ENCODE data around the gene ASCC1. TPM values are rescaled to one million over a fixed set of nuclear protein-coding genes. Genes with fewer than 3 reads are reported as not detected.
A peak's percentile ranks its signal among the peaks of the same experiment; 100 is the strongest.
"Not testable (repeated sequence)": the region's sequence is repeated elsewhere in the genome, so short reads cannot be mapped to it uniquely, and the experiment has no call there.

ASCC1 gene
- total and polyA plus RNA-seq, 7 donors = 15.3 to 37.0 (median 19.3) TPM

DNA sequence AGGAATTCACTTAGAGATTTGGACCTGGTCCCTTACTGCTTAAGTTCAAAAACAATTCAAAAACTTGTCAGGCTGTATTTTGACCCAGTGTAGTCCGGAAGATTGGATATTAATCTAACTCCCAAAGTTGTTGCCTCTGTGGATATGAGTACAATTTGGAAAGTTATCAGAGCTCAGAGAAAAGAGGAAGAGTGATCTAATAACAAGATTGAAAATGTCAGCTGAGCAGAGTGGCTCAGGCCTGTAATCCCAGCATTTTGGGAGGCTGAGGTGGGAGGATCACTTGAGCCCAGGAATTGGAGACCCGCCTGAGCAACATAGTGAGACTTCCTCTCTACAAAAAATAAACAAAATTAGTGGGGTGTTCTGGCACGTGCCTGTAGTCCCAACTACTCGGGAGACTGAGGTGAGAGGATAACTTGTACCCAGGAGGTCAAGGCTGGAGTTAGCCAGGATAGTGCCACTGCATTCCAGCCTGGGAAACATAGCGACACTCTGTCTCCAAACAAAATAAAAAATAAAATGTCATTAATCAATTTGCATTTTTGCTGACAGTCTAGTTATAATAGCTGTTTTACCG is 3.2 kb upstream of the ASCC1 start:
- Histone ChIP-seq H3K27me3 (ENCODE audit: insufficient read depth in 3 of 3, low read length in 2 of 3) (no peaks in the 10 kb centered on the region), H3K9me3 (no peaks in the 10 kb centered on the region), H3K4me3 (peak overlapping the region; percentile 78), H3K36me3 (ENCODE audit: insufficient read depth in 1 of 2, low read depth in 1 of 2) (peaks cover 0 to 22% of the 10 kb centered on the region in 2 donors), H3K4me1 (peaks cover 79% of the 10 kb centered on the region), H3K27ac (peak overlapping the region; percentile 97)
- DNase-seq = no peak
- no peak for ATAC-seq
- intact Hi-C loops (cut with DNase I) = loop anchor here in 1 of 2 donors (5.0 kb wide), 1 partner anchor 113 kb away; no protein-coding TSS in a partner anchor
- no peak for TF ChIP-seq CTCF (IDR thresholded peaks at IDR 0.05)
- WGBS, 3 donors = 43 to 62% (median 45%) methylated on average over 6 of the region's 6 CpGs

- H3K27me3 ChIP-seq (ENCODE audit: insufficient read depth in 3 of 3, low read length in 2 of 3) = no peaks in the 10 kb centered on the region
- H3K4me3 ChIP-seq = peak overlapping the region; percentile 78
- H3K9me3 ChIP-seq = no peaks in the 10 kb centered on the region
- peaks cover 0 to 16% of the 10 kb centered on the region in 2 donors for H3K36me3 ChIP-seq (ENCODE audit: insufficient read depth in 1 of 2, low read depth in 1 of 2)
- TF ChIP-seq CTCF (IDR thresholded peaks at IDR 0.05) = no peak
- ATAC-seq (no peak), DNase-seq (no peak)
- peak overlapping the region; percentile 97 for H3K27ac ChIP-seq
- WGBS, 3 donors = 14 to 46% (median 24%) methylated on average over 2 of the region's 2 CpGs
- intact Hi-C loops (cut with DNase I) = loop anchor here in 1 of 2 donors (5.0 kb wide), 1 partner anchor 114 kb away; no protein-coding TSS in a partner anchor
- peaks cover 78% of the 10 kb centered on the region for H3K4me1 ChIP-seq
Measured at GRCh38 chr10:72218726-72219125, 2.6 kb upstream of the ASCC1 start.

GRCh38 chr10:72218325-72218724 is 2.2 kb upstream of the ASCC1 start:
- Histone ChIP-seq H3K36me3 (ENCODE audit: insufficient read depth in 1 of 2, low read depth in 1 of 2) (peaks cover 0 to 16% of the 10 kb centered on the region in 2 donors), H3K4me3 (peak overlapping the region; percentile 78), H3K9me3 (no peaks in the 10 kb centered on the region), H3K27ac (peak overlapping the region; percentile 97), H3K4me1 (peaks cover 75% of the 10 kb centered on the region), H3K27me3 (ENCODE audit: insufficient read depth in 3 of 3, low read length in 2 of 3) (no peaks in the 10 kb centered on the region)
- no peak for TF ChIP-seq CTCF (IDR thresholded peaks at IDR 0.05)
- no peak for ATAC-seq
- intact Hi-C loops (cut with DNase I) = loop anchor here in 1 of 2 donors (5.0 kb wide), 1 partner anchor 114 kb away; no protein-coding TSS in a partner anchor
- DNase-seq = no peak
- 16 to 45% (median 32%) methylated on average over 1 of the region's 1 CpG for WGBS, 3 donors

- H3K36me3 ChIP-seq (ENCODE audit: insufficient read depth in 1 of 2, low read depth in 1 of 2) = peaks cover 0 to 51% of the 10 kb centered on the region in 2 donors
- intact Hi-C loops (cut with DNase I); ATAC-seq: not testable (repeated sequence)
Measured at GRCh38 chr10:72211832-72212231, 4.2 kb downstream of the ASCC1 start.

DNA sequence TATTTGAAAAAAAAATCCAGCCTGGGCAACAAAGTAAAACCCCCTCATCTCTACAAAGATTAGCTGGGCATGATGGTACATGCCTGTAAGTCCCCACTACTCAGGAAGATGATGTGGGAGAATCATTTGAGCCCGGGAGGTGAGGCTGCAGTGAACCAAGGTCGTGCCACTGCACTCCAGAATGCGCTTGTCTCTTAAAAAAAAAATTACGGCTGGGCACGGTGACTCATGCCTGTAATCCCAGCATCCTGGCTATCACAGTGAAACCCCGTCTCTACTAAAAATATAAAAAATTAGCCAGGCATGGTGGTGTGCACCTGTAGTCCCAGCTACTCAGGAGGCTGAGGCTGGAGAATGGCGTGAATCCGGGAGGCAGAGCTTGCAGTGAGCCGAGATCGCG is 4.7 kb downstream of the ASCC1 start:
- H3K4me3 ChIP-seq; H3K27me3 ChIP-seq (ENCODE audit: insufficient read depth in 3 of 3, low read length in 2 of 3); H3K9me3 ChIP-seq; H3K27ac ChIP-seq; DNase-seq; ATAC-seq; intact Hi-C loops (cut with DNase I): not testable (repeated sequence)
- 86 to 87% (median 87%) methylated on average over 11 of the region's 11 CpGs for WGBS, 3 donors
- H3K36me3 ChIP-seq (ENCODE audit: insufficient read depth in 1 of 2, low read depth in 1 of 2) = peaks cover 0 to 56% of the 10 kb centered on the region in 2 donors
- H3K4me1 ChIP-seq = peaks cover 21% of the 10 kb centered on the region

More at GRCh38 chr10:72211832-72212231, 4.2 kb downstream of the ASCC1 start:
- H3K9me3 ChIP-seq; H3K27me3 ChIP-seq (ENCODE audit: insufficient read depth in 3 of 3, low read length in 2 of 3); DNase-seq; H3K4me3 ChIP-seq; H3K27ac ChIP-seq: not testable (repeated sequence)
- H3K4me1 ChIP-seq = peaks cover 22% of the 10 kb centered on the region
- 90 to 92% (median 91%) methylated on average over 2 of the region's 2 CpGs for WGBS, 3 donors

DNA sequence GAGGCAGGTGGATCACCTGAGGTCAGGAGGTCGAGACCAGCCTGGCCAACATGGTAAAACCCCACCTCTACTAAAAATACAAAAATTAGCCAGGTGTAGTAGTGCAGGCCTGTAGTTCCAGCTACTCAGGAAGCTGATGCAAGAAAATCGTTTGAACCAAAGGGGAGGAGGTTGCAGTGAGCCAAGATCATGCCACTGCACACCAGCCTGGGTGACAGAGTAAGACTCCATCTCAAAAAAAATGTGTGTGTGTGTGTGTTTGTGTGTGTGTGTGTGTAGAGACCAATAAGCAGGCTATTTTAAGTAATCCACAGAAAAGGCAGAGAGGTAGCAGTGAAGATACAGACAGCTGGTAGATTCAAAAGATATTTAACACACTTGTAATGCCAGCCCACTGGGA is 7.5 kb downstream of the ASCC1 start:
- ATAC-seq; H3K27me3 ChIP-seq (ENCODE audit: insufficient read depth in 3 of 3, low read length in 2 of 3); H3K27ac ChIP-seq; H3K9me3 ChIP-seq; H3K4me3 ChIP-seq; intact Hi-C loops (cut with DNase I); DNase-seq: not testable (repeated sequence)
- 53 to 56% (median 54%) methylated on average over 2 of the region's 2 CpGs for WGBS, 3 donors
- peaks cover 17% of the 10 kb centered on the region for H3K4me1 ChIP-seq
- H3K36me3 ChIP-seq (ENCODE audit: insufficient read depth in 1 of 2, low read depth in 1 of 2) = peaks cover 0 to 62% of the 10 kb centered on the region in 2 donors

All from psoas muscle (tissue), 8 donors.